Ovary (tissue), 3 donors: ENCODE results near the gene PLD6.

ENCODE experiments used
- CTCF ChIP-seq, 3 donors: fragments of 450-650 bp in 2 of 3; fragments of 200-600 bp in 1 of 3; IDR thresholded peaks; one replicate each; pipeline versions ENCODE4 v1.5.1 to v1.8.0; 2016 to 2022; ENCODE audit warnings: antibody characterized with exemption in 3 of 3, mild to moderate bottlenecking in 1 of 3
- POLR2A ChIP-seq: fragments of 450-650 bp; IDR thresholded peaks from one replicate; pipeline ENCODE4 v1.6.1; 2017; ENCODE audit warnings: antibody characterized with exemption, mild to moderate bottlenecking, moderate library complexity
- donor health status: DM: no; HTN: no; CAD: no.

GRCh38 chr17:17180741-17181525, 25.2 kb downstream of the PLD6 start:
- TF ChIP-seq CTCF (IDR thresholded peaks at IDR 0.05) = no peak
- TF ChIP-seq POLR2A = no peak
